ENCODE data around the gene GOLGA3.

The GOLGA3 gene

GRCh38 chr12:132814232-132814631 is 14.4 kb downstream of the GOLGA3 start:
- no peak for TF ChIP-seq RAD21 (IDR thresholded peaks at IDR 0.05; ENCODE audit: low read depth)
- no peak for TF ChIP-seq EP300 (IDR thresholded peaks at IDR 0.05; ENCODE audit: borderline replicate concordance)
- no peak for TF ChIP-seq TAF1 (IDR thresholded peaks at IDR 0.05; ENCODE audit: low read depth)
- TF ChIP-seq YY1 (IDR thresholded peaks at IDR 0.05; ENCODE audit: low read depth) = no peak
- no peak for TF ChIP-seq CEBPB (IDR thresholded peaks at IDR 0.05)
- no peak for TF ChIP-seq FOXM1 (IDR thresholded peaks at IDR 0.05; ENCODE audit: borderline replicate concordance, low read depth)
- no peak for TF ChIP-seq USF1 (IDR thresholded peaks at IDR 0.05)
- no peak for TF ChIP-seq NFIC (IDR thresholded peaks at IDR 0.05)
- TF ChIP-seq MAX (IDR thresholded peaks at IDR 0.05) = no peak
- TF ChIP-seq EGR1 (IDR thresholded peaks at IDR 0.05) = no peak
- TF ChIP-seq CREB1 (IDR thresholded peaks at IDR 0.05; ENCODE audit: low read depth) = no peak
- TF ChIP-seq TEAD4 (IDR thresholded peaks at IDR 0.05) = no peak
- no peak for TF ChIP-seq TCF12 (IDR thresholded peaks at IDR 0.05; ENCODE audit: low read depth)
- TF ChIP-seq REST (IDR thresholded peaks at IDR 0.05; ENCODE audit: low read depth) = no peak
- no peak for TF ChIP-seq ZBTB7A (IDR thresholded peaks at IDR 0.05; ENCODE audit: low read depth)

GRCh38 chr12:132813443-132813842 is 15.2 kb downstream of the GOLGA3 start:
- no peak for TF ChIP-seq USF1 (IDR thresholded peaks at IDR 0.05)
- no peak for TF ChIP-seq RAD21 (IDR thresholded peaks at IDR 0.05; ENCODE audit: low read depth)
- TF ChIP-seq ZBTB7A (IDR thresholded peaks at IDR 0.05; ENCODE audit: low read depth) = no peak

GRCh38 chr12:132812631-132813305 is 15.9 kb downstream of the GOLGA3 start:
- no peak for TF ChIP-seq RAD21 (IDR thresholded peaks at IDR 0.05; ENCODE audit: low read depth)
- TF ChIP-seq MAX (IDR thresholded peaks at IDR 0.05) = no peak
- TF ChIP-seq TEAD4 (IDR thresholded peaks at IDR 0.05) = no peak
- TF ChIP-seq TCF12 (IDR thresholded peaks at IDR 0.05; ENCODE audit: low read depth) = no peak
- TF ChIP-seq REST (IDR thresholded peaks at IDR 0.05; ENCODE audit: low read depth) = no peak
- no peak for TF ChIP-seq YY1 (IDR thresholded peaks at IDR 0.05; ENCODE audit: low read depth)
- no peak for TF ChIP-seq CEBPB (IDR thresholded peaks at IDR 0.05)
- TF ChIP-seq CREB1 (IDR thresholded peaks at IDR 0.05; ENCODE audit: low read depth) = no peak
- TF ChIP-seq NFIC (IDR thresholded peaks at IDR 0.05) = no peak
- no peak for TF ChIP-seq EGR1 (IDR thresholded peaks at IDR 0.05)
- no peak for TF ChIP-seq ZBTB7A (IDR thresholded peaks at IDR 0.05; ENCODE audit: low read depth)
- no peak for TF ChIP-seq EP300 (IDR thresholded peaks at IDR 0.05; ENCODE audit: borderline replicate concordance)
- TF ChIP-seq USF1 (IDR thresholded peaks at IDR 0.05) = no peak
- TF ChIP-seq TAF1 (IDR thresholded peaks at IDR 0.05; ENCODE audit: low read depth) = no peak
- no peak for TF ChIP-seq FOXM1 (IDR thresholded peaks at IDR 0.05; ENCODE audit: borderline replicate concordance, low read depth)

GRCh38 chr12:132809391-132809790 is 19.3 kb downstream of the GOLGA3 start:
- TF ChIP-seq RAD21 (IDR thresholded peaks at IDR 0.05; ENCODE audit: low read depth) = peak; percentile 15; the same call in 1 of the 2 replicates

- TF ChIP-seq CREB1 (IDR thresholded peaks at IDR 0.05; ENCODE audit: low read depth) = no peak
- no peak for TF ChIP-seq RAD21 (IDR thresholded peaks at IDR 0.05; ENCODE audit: low read depth)
- TF ChIP-seq TAF1 (IDR thresholded peaks at IDR 0.05; ENCODE audit: low read depth) = no peak
- TF ChIP-seq EGR1 (IDR thresholded peaks at IDR 0.05) = no peak
Measured at GRCh38 chr12:132807295-132808092, 21.2 kb downstream of the GOLGA3 start.
